Psoas muscle (tissue), 8 donors: ENCODE results near the gene MFSD12. TPM values are rescaled to one million over a fixed set of nuclear protein-coding genes. Genes with fewer than 3 reads are reported as not detected.

ENCODE experiments used
- ATAC-seq, 4 donors: fragments of 200-7000 bp; cut with Tn5 transposase; one replicate each; pipeline ENCODE4 v1.9.1; 2020; ENCODE audit warnings: moderate library complexity in 3 of 4, mild to moderate bottlenecking in 2 of 4
- DNase-seq, 2 donors: peaks; one replicate each; pipeline ENCODE4 v3.0.0-alpha.2; 2020
- H3K27ac ChIP-seq: fragments of 200-600 bp; one replicate; pipeline ENCODE4 v1.8.0; 2022
- H3K27me3 ChIP-seq, 3 donors: fragments of 200-600 bp in 1 of 3; one replicate each; pipeline versions ENCODE4 v1.6.1 to v1.8.0; 2013 to 2022; ENCODE audit warnings: low read length in 2 of 3, mild to moderate bottlenecking in 2 of 3, moderate library complexity in 1 of 3; ENCODE audit not compliant: insufficient read depth in 3 of 3
- H3K36me3 ChIP-seq, 2 donors: fragments of 200-600 bp in 1 of 2; one replicate each; pipeline versions ENCODE4 v1.6.1 to v1.8.0; 2013 to 2022; ENCODE audit warnings: low read depth in 1 of 2, mild to moderate bottlenecking in 1 of 2, moderate library complexity in 1 of 2; ENCODE audit not compliant: insufficient read depth in 1 of 2
- H3K4me1 ChIP-seq: fragments of 200-600 bp; one replicate; pipeline ENCODE4 v1.8.0; 2022
- H3K4me3 ChIP-seq: fragments of 200-600 bp; one replicate; pipeline ENCODE4 v1.8.0; 2022; ENCODE audit warnings: mild to moderate bottlenecking
- H3K9me3 ChIP-seq: fragments of 200-600 bp; one replicate; pipeline ENCODE4 v1.8.0; 2022
- CTCF ChIP-seq: fragments of 200-600 bp; IDR thresholded peaks from one replicate; pipeline ENCODE4 v1.8.0; 2022; ENCODE audit warnings: antibody characterized with exemption
- WGBS, 3 donors: extraction: QIAGEN DNeasy Blood & Tissue Kit; methylation state at CpG; one replicate each; pipeline versions ENCODE4 v1.1.6 to v1.1.7; 2013; 5-methylcytosine and 5-hydroxymethylcytosine counted together
- intact Hi-C, 2 donors: fragments of 100-400 bp; cut with DNase I; formaldehyde crosslinking; loops; one replicate each; pipeline versions ENCODE4 v1.11.0 to v1.14.2; 2022
- polyA plus RNA-seq, 3 donors: library from polyadenylated mRNA; stranded (reverse); fragments of 200-250 nt; gene quantifications; one replicate each; pipeline ENCODE4 v1.2.3, GENCODE V29; 2013
- total RNA-seq, 4 donors: library from RNA; stranded (reverse); fragmentation: NEBNext Ultra II Directional in 2 of 4; extraction: Animal tissue kit (Norgen Biotek cat#: 25700) in 2 of 4; gene quantifications; one replicate each; pipeline versions ENCODE4 v1.2.1 to v1.2.4, GENCODE V29; 2021 to 2023
- donor health status: healthy with polysubstance abuse.
- donor health status: DM: no; HTN: no; CAD: no; lungs with moderate emphysema.
- donor health status: Bipolar disorder and iron deficiency.
- donor health status: healthy.
- donor health status: DM: yes; HTN: yes; CAD: no.
- donor health status: DM: no; HTN: no; CAD: no.
- donor health status: DM: no; HTN: no; CAD: no.
- donor health status: DM: yes; HTN: yes; CAD: no.

Gene MFSD12
- total and polyA plus RNA-seq, 7 donors: 16.3 to 46.6 (median 25.2) TPM

GRCh38 chr19:3497757-3498520 is 59.4 kb downstream of the MFSD12 start:
- Histone ChIP-seq H3K27ac (no peak overlapping the region), H3K36me3 (peaks cover 0 to 44% of the 10 kb centered on the region in 2 donors), H3K27me3 (no peaks in the 10 kb centered on the region), H3K9me3 (no peaks in the 10 kb centered on the region), H3K4me1 (peaks cover 14% of the 10 kb centered on the region), H3K4me3 (no peak overlapping the region)
- intact Hi-C loops: no loop called here
- 95 to 97% (median 96%) methylated on average over 5 of the region's 5 CpGs for WGBS, 3 donors
- DNase-seq: no peak
- ATAC-seq: no peak
- no peak for TF ChIP-seq CTCF

GRCh38 chr19:3496392-3497273 is 60.8 kb downstream of the MFSD12 start:
- intact Hi-C loops: no loop called here
- no peaks in the 10 kb centered on the region for H3K27me3 ChIP-seq
- ATAC-seq (no peak), DNase-seq (no peak)
- 94 to 95% (median 94%) methylated on average over 32 of the region's 32 CpGs for WGBS, 3 donors
- H3K36me3 ChIP-seq: peaks cover 6 to 57% of the 10 kb centered on the region in 2 donors
- no peak overlapping the region for H3K4me3 ChIP-seq
- H3K4me1 ChIP-seq: peaks cover 14% of the 10 kb centered on the region
- H3K9me3 ChIP-seq: no peaks in the 10 kb centered on the region
- H3K27ac ChIP-seq: no peak overlapping the region
- no peak for TF ChIP-seq CTCF

- ATAC-seq: no peak
- no peak for TF ChIP-seq CTCF
- Histone ChIP-seq H3K4me3 (no peak overlapping the region), H3K4me1 (peaks cover 6% of the 10 kb centered on the region), H3K27me3 (no peaks in the 10 kb centered on the region), H3K36me3 (peaks cover 8 to 69% of the 10 kb centered on the region in 2 donors), H3K9me3 (no peaks in the 10 kb centered on the region), H3K27ac (no peak overlapping the region)
- no peak for DNase-seq
- intact Hi-C loops: no loop called here
- 92 to 94% (median 94%) methylated on average over 18 of the region's 18 CpGs for WGBS, 3 donors
Measured at GRCh38 chr19:3494559-3494958, 62.8 kb downstream of the MFSD12 start.

Other genes with a start within 250 kb of the MFSD12 start
- gene NFIC, start 191.0 kb downstream of the MFSD12 start, total RNA-seq: 100 to 1,000 TPM; 209 to 439 (median 325) TPM
- 100 to 1,000 TPM in 2 of 3 donors, 10 to 100 TPM in 1; 100.0 to 270 (median 165) TPM for gene NFIC, start 191.0 kb downstream of the MFSD12 start, polyA plus RNA-seq
- gene SMIM24, start 77.1 kb downstream of the MFSD12 start, total RNA-seq: not detected
- under 1 TPM; 0.10 to 0.53 (median 0.49) TPM for gene SMIM24, start 77.1 kb downstream of the MFSD12 start, polyA plus RNA-seq
- not detected for gene SMIM44, start 74.1 kb downstream of the MFSD12 start, total RNA-seq
- not detected for gene SMIM44, start 74.1 kb downstream of the MFSD12 start, polyA plus RNA-seq
- gene DOHH, start 56.9 kb downstream of the MFSD12 start, total RNA-seq: 10 to 100 TPM; 11.5 to 21.8 (median 17.1) TPM
- gene DOHH, start 56.9 kb downstream of the MFSD12 start, polyA plus RNA-seq: 10 to 100 TPM; 22.3 to 54.3 (median 45.3) TPM
- 10 to 100 TPM; 24.3 to 25.8 (median 25.1) TPM for gene FZR1, start 51.3 kb downstream of the MFSD12 start, total RNA-seq
- 10 to 100 TPM; 12.8 to 20.3 (median 13.7) TPM for gene FZR1, start 51.3 kb downstream of the MFSD12 start, polyA plus RNA-seq
- 1 to 10 TPM in 1 of 4 donors, under 1 TPM in 1, not detected in 2; 0.44 to 1.0 TPM for gene TEKTIP1, start 18.4 kb downstream of the MFSD12 start, total RNA-seq
- gene TEKTIP1, start 18.4 kb downstream of the MFSD12 start, polyA plus RNA-seq: not detected
- gene HMG20B, start 15.4 kb upstream of the MFSD12 start, total RNA-seq: 10 to 100 TPM; 14.3 to 27.2 (median 24.5) TPM
- gene HMG20B, start 15.4 kb upstream of the MFSD12 start, polyA plus RNA-seq: 10 to 100 TPM; 21.4 to 25.2 (median 24.7) TPM
- gene GIPC3, start 27.9 kb upstream of the MFSD12 start, total RNA-seq: 1 to 10 TPM in 1 of 4 donors, under 1 TPM in 3; 0.30 to 1.1 (median 0.55) TPM
- under 1 TPM; 0.32 to 0.45 (median 0.33) TPM for gene GIPC3, start 27.9 kb upstream of the MFSD12 start, polyA plus RNA-seq
- gene TBXA2R, start 49.3 kb upstream of the MFSD12 start, total RNA-seq: 1 to 10 TPM in 3 of 4 donors, under 1 TPM in 1; 0.89 to 3.0 (median 1.7) TPM
- gene TBXA2R, start 49.3 kb upstream of the MFSD12 start, polyA plus RNA-seq: 1 to 10 TPM in 2 of 3 donors, under 1 TPM in 1; 0.52 to 1.2 (median 1.1) TPM
- 10 to 100 TPM; 15.2 to 21.4 (median 18.2) TPM for gene CACTIN, start 69.2 kb upstream of the MFSD12 start, total RNA-seq
- gene CACTIN, start 69.2 kb upstream of the MFSD12 start, polyA plus RNA-seq: 10 to 100 TPM; 11.8 to 20.5 (median 15.8) TPM
- 10 to 100 TPM; 13.5 to 22.4 (median 17.9) TPM for gene PIP5K1C, start 142.9 kb upstream of the MFSD12 start, total RNA-seq
- gene PIP5K1C, start 142.9 kb upstream of the MFSD12 start, polyA plus RNA-seq: 10 to 100 TPM in 1 of 3 donors, 1 to 10 TPM in 2; 8.7 to 20.7 (median 9.9) TPM
- gene TJP3, start 150.8 kb upstream of the MFSD12 start, total RNA-seq: 1 to 10 TPM in 1 of 4 donors, under 1 TPM in 2, not detected in 1; 0.49 to 2.7 (median 0.99) TPM
- under 1 TPM; 0.21 to 0.46 (median 0.32) TPM for gene TJP3, start 150.8 kb upstream of the MFSD12 start, polyA plus RNA-seq
- 10 to 100 TPM; 17.7 to 23.6 (median 18.4) TPM for gene APBA3, start 204.1 kb upstream of the MFSD12 start, total RNA-seq
- 10 to 100 TPM; 19.4 to 30.1 (median 23.6) TPM for gene APBA3, start 204.1 kb upstream of the MFSD12 start, polyA plus RNA-seq
- 10 to 100 TPM; 35.2 to 68.8 (median 49.7) TPM for gene MRPL54, start 205.1 kb upstream of the MFSD12 start, total RNA-seq
- gene MRPL54, start 205.1 kb upstream of the MFSD12 start, polyA plus RNA-seq: 10 to 100 TPM; 40.9 to 81.3 (median 77.7) TPM
- not detected for gene RAX2, start 214.6 kb upstream of the MFSD12 start, total RNA-seq
- gene RAX2, start 214.6 kb upstream of the MFSD12 start, polyA plus RNA-seq: not detected
- under 1 TPM; 0.32 to 0.68 (median 0.51) TPM for gene MATK, start 228.8 kb upstream of the MFSD12 start, total RNA-seq
- gene MATK, start 228.8 kb upstream of the MFSD12 start, polyA plus RNA-seq: under 1 TPM; 0.16 to 0.24 (median 0.17) TPM